HAP-1 (cell line): ENCODE data around the gene KRT73.

Source experiments
- DNase-seq, 2 experiments: peaks; one replicate each; pipeline ENCODE4 v3.0.0-alpha.2; 2016 to 2020; ENCODE audit warnings: low spot score in 2 of 2
- H3K27me3 ChIP-seq: fragments of 250-450 bp; sonication (Bioruptor Pico); 2 replicates; pipeline ENCODE4 v1.5.1; 2020; ENCODE audit warnings: low read depth, mild to moderate bottlenecking, moderate library complexity
- H3K36me3 ChIP-seq: fragments of 250-450 bp; sonication (Bioruptor Pico); replicated peaks from 2 replicates; pipeline ENCODE4 v1.5.1; 2020; ENCODE audit warnings: mild to moderate bottlenecking
- H3K4me1 ChIP-seq: fragments of 250-450 bp; sonication (Bioruptor Pico); 2 replicates; pipeline ENCODE4 v1.5.1; 2020; ENCODE audit warnings: mild to moderate bottlenecking
- H3K4me3 ChIP-seq: fragments of 250-450 bp; sonication (Bioruptor Pico); 2 replicates; pipeline ENCODE4 v1.5.1; 2020; ENCODE audit warnings: mild to moderate bottlenecking, moderate library complexity
- H3K9me3 ChIP-seq: fragments of 250-450 bp; sonication (Bioruptor Pico); 2 replicates; pipeline ENCODE4 v1.5.1; 2020; ENCODE audit warnings: mild to moderate bottlenecking, moderate library complexity
- in situ Hi-C: fragments of 300-500 bp; cut with MboI; formaldehyde crosslinking; loops from 3 replicates; pipeline ENCODE4 v1.14.3; 2020; ENCODE audit warnings: low sequenced_read_pairs, inconsistent platforms, mixed read lengths

The KRT73 gene

GRCh38 chr12:52578469-52578868, 39.9 kb downstream of the KRT73 start:
- no peak for DNase-seq
- no peak overlapping the region for H3K4me3 ChIP-seq
- H3K36me3 ChIP-seq, result no peaks in the 10 kb centered on the region
- no peaks in the 10 kb centered on the region for H3K4me1 ChIP-seq
- in situ Hi-C loops, result no loop called here
- H3K27me3 ChIP-seq, result peaks cover 26% of the 10 kb centered on the region
- H3K9me3 ChIP-seq, result no peaks in the 10 kb centered on the region

GRCh38 chr12:52577316-52577715, 41.0 kb downstream of the KRT73 start:
- H3K9me3 ChIP-seq, result no peaks in the 10 kb centered on the region
- in situ Hi-C loops, result no loop called here
- DNase-seq, result no peak
- no peaks in the 10 kb centered on the region for H3K36me3 ChIP-seq
- H3K4me3 ChIP-seq, result no peak overlapping the region
- peaks cover 38% of the 10 kb centered on the region for H3K27me3 ChIP-seq
- H3K4me1 ChIP-seq, result no peaks in the 10 kb centered on the region

GRCh38 chr12:52575948-52576347, 42.4 kb downstream of the KRT73 start:
- DNase-seq, result no peak
- Histone ChIP-seq H3K4me1 (no peaks in the 10 kb centered on the region), H3K27me3 (peaks cover 51% of the 10 kb centered on the region), H3K36me3 (no peaks in the 10 kb centered on the region), H3K4me3 (no peak overlapping the region), H3K9me3 (no peaks in the 10 kb centered on the region)
- in situ Hi-C loops, result no loop called here

- in situ Hi-C loops, result no loop called here
- H3K27me3 ChIP-seq, result peaks cover 58% of the 10 kb centered on the region
Observed at GRCh38 chr12:52575256-52575655, 43.1 kb downstream of the KRT73 start.

GRCh38 chr12:52573743-52574142, 44.6 kb downstream of the KRT73 start, which contains the start of gene KRT74:
KRT74 (minus strand) TSS chr12:52573843; CDS start chr12:52573777, 66 bp downstream.
- peaks cover 56% of the 10 kb centered on the region for H3K27me3 ChIP-seq
- no peaks in the 10 kb centered on the region for H3K36me3 ChIP-seq
- H3K4me3 ChIP-seq, result no peak within 1 kb of the TSS
- in situ Hi-C loops, result no loop called here
- H3K9me3 ChIP-seq, result no peaks in the 10 kb centered on the region
- DNase-seq, result no peak
- no peaks in the 10 kb centered on the region for H3K4me1 ChIP-seq

More at GRCh38 chr12:52575256-52575655, 43.1 kb downstream of the KRT73 start:
- no peaks in the 10 kb centered on the region for H3K9me3 ChIP-seq
- no peak for DNase-seq
- no peaks in the 10 kb centered on the region for H3K4me1 ChIP-seq
- H3K4me3 ChIP-seq, result no peak overlapping the region
- no peaks in the 10 kb centered on the region for H3K36me3 ChIP-seq

- in situ Hi-C loops, result no loop called here
- no peak for DNase-seq
- no peak overlapping the region for H3K4me3 ChIP-seq
- peaks cover 52% of the 10 kb centered on the region for H3K27me3 ChIP-seq
- H3K36me3 ChIP-seq, result no peaks in the 10 kb centered on the region
- no peaks in the 10 kb centered on the region for H3K9me3 ChIP-seq
- H3K4me1 ChIP-seq, result no peaks in the 10 kb centered on the region
Observed at GRCh38 chr12:52573306-52573705, 45.1 kb downstream of the KRT73 start.

GRCh38 chr12:52570511-52570910, 47.8 kb downstream of the KRT73 start:
- H3K36me3 ChIP-seq, result no peaks in the 10 kb centered on the region
- H3K4me1 ChIP-seq, result no peaks in the 10 kb centered on the region
- no peak overlapping the region for H3K4me3 ChIP-seq
- in situ Hi-C loops, result no loop called here
- no peak for DNase-seq
- H3K27me3 ChIP-seq, result peaks cover 44% of the 10 kb centered on the region
- H3K9me3 ChIP-seq, result no peaks in the 10 kb centered on the region

GRCh38 chr12:52568111-52568510, 50.2 kb downstream of the KRT73 start:
- peaks cover 38% of the 10 kb centered on the region for H3K27me3 ChIP-seq
- in situ Hi-C loops, result no loop called here
- H3K4me3 ChIP-seq, result no peak overlapping the region
- H3K9me3 ChIP-seq, result no peaks in the 10 kb centered on the region
- H3K4me1 ChIP-seq, result no peaks in the 10 kb centered on the region
- DNase-seq, result no peak
- no peaks in the 10 kb centered on the region for H3K36me3 ChIP-seq

GRCh38 chr12:52566847-52567291, 51.5 kb downstream of the KRT73 start:
- in situ Hi-C loops, result no loop called here
- peaks cover 25% of the 10 kb centered on the region for H3K27me3 ChIP-seq
- no peaks in the 10 kb centered on the region for H3K36me3 ChIP-seq
- no peaks in the 10 kb centered on the region for H3K4me1 ChIP-seq
- H3K9me3 ChIP-seq, result no peaks in the 10 kb centered on the region
- no peak overlapping the region for H3K4me3 ChIP-seq
- DNase-seq, result no peak

- in situ Hi-C loops, result no loop called here
- Histone ChIP-seq H3K9me3 (no peaks in the 10 kb centered on the region), H3K36me3 (no peaks in the 10 kb centered on the region), H3K4me3 (no peak overlapping the region), H3K4me1 (no peaks in the 10 kb centered on the region), H3K27me3 (peaks cover 3% of the 10 kb centered on the region; the same call in 1 of the 2 replicates)
- no peak for DNase-seq
Observed at GRCh38 chr12:52564582-52564981, 53.8 kb downstream of the KRT73 start.

GRCh38 chr12:52561880-52562449, 56.4 kb downstream of the KRT73 start:
- in situ Hi-C loops, result no loop called here
- peaks cover 5% of the 10 kb centered on the region; the same call in 1 of the 2 replicates for H3K27me3 ChIP-seq

GRCh38 chr12:52559979-52560378, 58.4 kb downstream of the KRT73 start:
- H3K27me3 ChIP-seq, result peaks cover 14% of the 10 kb centered on the region
- in situ Hi-C loops, result no loop called here

More at GRCh38 chr12:52561880-52562449, 56.4 kb downstream of the KRT73 start:
- H3K4me1 ChIP-seq, result no peaks in the 10 kb centered on the region
- DNase-seq, result no peak
- H3K36me3 ChIP-seq, result no peaks in the 10 kb centered on the region
- no peak overlapping the region for H3K4me3 ChIP-seq
- no peaks in the 10 kb centered on the region for H3K9me3 ChIP-seq

GRCh38 chr12:52558781-52559445, 59.4 kb downstream of the KRT73 start:
- H3K36me3 ChIP-seq, result no peaks in the 10 kb centered on the region
- H3K4me1 ChIP-seq, result no peaks in the 10 kb centered on the region
- no peaks in the 10 kb centered on the region for H3K9me3 ChIP-seq
- no peak for DNase-seq
- H3K4me3 ChIP-seq, result no peak overlapping the region
- peaks cover 19% of the 10 kb centered on the region for H3K27me3 ChIP-seq
- in situ Hi-C loops, result no loop called here

More at GRCh38 chr12:52559979-52560378, 58.4 kb downstream of the KRT73 start:
- DNase-seq, result no peak
- no peak overlapping the region for H3K4me3 ChIP-seq
- H3K9me3 ChIP-seq, result no peaks in the 10 kb centered on the region
- no peaks in the 10 kb centered on the region for H3K36me3 ChIP-seq
- no peaks in the 10 kb centered on the region for H3K4me1 ChIP-seq
